Dendritic cell treated with granulocyte-macrophage colony-stimulating factor and Interleukin-4, amounts not matched to agents 40 ng/mL and 50 ng/mL, for 4 days (primary cell): ENCODE data around the gene AACS.

Experiments
- H3K27ac Mint-ChIP-seq: one replicate; pipeline ENCODE4 v1.8.0; 2022; ENCODE audit warnings: mild to moderate bottlenecking, mixed read lengths
- H3K27me3 Mint-ChIP-seq: one replicate; pipeline ENCODE4 v1.8.0; 2022; ENCODE audit warnings: mild to moderate bottlenecking, mixed read lengths
- H3K36me3 Mint-ChIP-seq: one replicate; pipeline ENCODE4 v1.8.0; 2022; ENCODE audit warnings: low read depth, mixed read lengths
- H3K4me1 Mint-ChIP-seq: one replicate; pipeline ENCODE4 v1.8.0; 2022; ENCODE audit warnings: low read depth, mixed read lengths
- H3K4me3 Mint-ChIP-seq: one replicate; pipeline ENCODE4 v1.8.0; 2022; ENCODE audit warnings: mild to moderate bottlenecking, moderate library complexity, mixed read lengths
- H3K9me3 Mint-ChIP-seq: one replicate; pipeline ENCODE4 v1.8.0; 2022; ENCODE audit warnings: mixed read lengths
- intact Hi-C: fragments of 100-400 bp; cut with micrococcal nuclease; formaldehyde crosslinking; loops from one replicate; pipeline ENCODE4 v1.15.0; 2022

The AACS gene

GRCh38 chr12:125149160-125150108 lies 84.2 kb downstream of the AACS start:
- no peak overlapping the region for H3K4me3 Mint-ChIP-seq
- H3K27ac Mint-ChIP-seq: no peak overlapping the region
- H3K9me3 Mint-ChIP-seq: no peaks in the 10 kb centered on the region
- no peaks in the 10 kb centered on the region for H3K36me3 Mint-ChIP-seq
- H3K4me1 Mint-ChIP-seq: no peaks in the 10 kb centered on the region
- no peaks in the 10 kb centered on the region for H3K27me3 Mint-ChIP-seq
- intact Hi-C loops: no loop called here

GRCh38 chr12:125151284-125151683 lies 86.0 kb downstream of the AACS start:
- no peaks in the 10 kb centered on the region for H3K36me3 Mint-ChIP-seq
- H3K27ac Mint-ChIP-seq: no peak overlapping the region
- no peak overlapping the region for H3K4me3 Mint-ChIP-seq
- no peaks in the 10 kb centered on the region for H3K9me3 Mint-ChIP-seq
- no peaks in the 10 kb centered on the region for H3K4me1 Mint-ChIP-seq
- intact Hi-C loops: no loop called here
- no peaks in the 10 kb centered on the region for H3K27me3 Mint-ChIP-seq

GRCh38 chr12:125152463-125152862 lies 87.2 kb downstream of the AACS start:
- H3K9me3 Mint-ChIP-seq: no peaks in the 10 kb centered on the region
- intact Hi-C loops: no loop called here
- H3K4me1 Mint-ChIP-seq: no peaks in the 10 kb centered on the region
- H3K36me3 Mint-ChIP-seq: no peaks in the 10 kb centered on the region
- H3K4me3 Mint-ChIP-seq: no peak overlapping the region
- no peak overlapping the region for H3K27ac Mint-ChIP-seq
- no peaks in the 10 kb centered on the region for H3K27me3 Mint-ChIP-seq

GRCh38 chr12:125155366-125155765 lies 90.1 kb downstream of the AACS start:
- Mint-ChIP-seq H3K4me3 (no peak overlapping the region), H3K4me1 (no peaks in the 10 kb centered on the region), H3K27ac (no peak overlapping the region), H3K36me3 (no peaks in the 10 kb centered on the region), H3K9me3 (no peaks in the 10 kb centered on the region), H3K27me3 (no peaks in the 10 kb centered on the region)
- intact Hi-C loops: no loop called here

DNA sequence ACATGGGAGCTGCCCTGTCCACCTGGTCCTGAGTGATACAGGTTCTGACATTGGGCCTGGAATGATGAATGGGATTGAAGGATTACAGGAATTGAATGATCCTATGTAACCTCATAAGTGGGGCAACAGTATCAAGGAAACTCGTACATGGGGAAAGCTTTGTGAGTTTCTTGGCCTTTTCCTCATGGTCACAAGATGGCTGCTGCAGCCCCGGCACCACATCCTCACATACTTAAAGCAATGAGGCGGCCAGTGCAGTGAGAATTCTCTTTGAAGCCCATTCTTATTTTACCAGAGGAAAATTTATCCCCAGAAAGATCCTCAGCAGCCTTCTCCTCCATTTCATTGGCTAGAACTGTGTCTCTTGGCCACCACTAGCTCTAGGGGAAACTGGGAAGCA lies 91.9 kb downstream of the AACS start:
- intact Hi-C loops: no loop called here
- H3K36me3 Mint-ChIP-seq: no peaks in the 10 kb centered on the region
- no peak overlapping the region for H3K27ac Mint-ChIP-seq
- H3K4me1 Mint-ChIP-seq: no peaks in the 10 kb centered on the region
- H3K9me3 Mint-ChIP-seq: no peaks in the 10 kb centered on the region
- H3K27me3 Mint-ChIP-seq: peaks cover 2% of the 10 kb centered on the region
- no peak overlapping the region for H3K4me3 Mint-ChIP-seq

DNA sequence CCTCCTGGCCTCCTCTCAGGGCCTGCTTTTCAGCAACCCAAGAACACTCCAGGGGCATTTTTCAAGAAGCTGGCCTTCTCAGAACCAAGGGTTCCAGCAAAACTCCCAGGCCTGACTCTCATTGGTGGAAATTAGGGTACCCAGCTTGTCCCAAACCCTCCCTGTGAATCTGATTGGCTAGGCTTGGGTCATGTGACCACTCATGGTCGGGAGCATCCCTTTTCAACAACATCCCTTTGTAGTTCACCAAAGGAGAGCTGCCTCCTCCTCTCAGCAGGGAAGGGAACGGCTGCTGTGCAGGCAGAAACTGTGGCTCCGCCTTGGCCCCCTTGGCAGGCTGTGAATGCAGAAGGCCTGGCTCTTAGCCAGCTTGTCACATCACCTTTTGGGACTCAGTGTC lies 94.5 kb downstream of the AACS start:
- intact Hi-C loops: no loop called here
- H3K27ac Mint-ChIP-seq: no peak overlapping the region
- H3K4me3 Mint-ChIP-seq: no peak overlapping the region
- peaks cover 2% of the 10 kb centered on the region for H3K27me3 Mint-ChIP-seq
- no peaks in the 10 kb centered on the region for H3K4me1 Mint-ChIP-seq
- H3K36me3 Mint-ChIP-seq: no peaks in the 10 kb centered on the region
- no peaks in the 10 kb centered on the region for H3K9me3 Mint-ChIP-seq

- peaks cover 2% of the 10 kb centered on the region for H3K27me3 Mint-ChIP-seq
- intact Hi-C loops: no loop called here
- H3K9me3 Mint-ChIP-seq: no peaks in the 10 kb centered on the region
These were observed 95.2 kb downstream of the AACS start for GRCh38 chr12:125160281-125160955.

DNA sequence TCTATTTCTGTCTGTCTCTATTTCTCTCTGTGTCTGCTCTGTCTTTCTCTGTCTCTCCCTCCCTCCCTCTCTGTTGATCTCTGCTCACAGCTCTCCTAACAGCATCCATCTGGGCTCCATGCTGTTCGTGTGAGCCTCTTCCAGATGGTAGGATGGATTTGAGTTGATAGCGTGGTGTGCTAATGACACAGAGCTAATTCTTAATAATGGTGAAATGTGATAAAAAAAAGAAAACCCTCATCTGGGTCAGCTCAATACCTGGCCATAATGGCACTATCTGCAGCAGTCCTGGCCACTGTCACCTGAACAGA lies 96.4 kb downstream of the AACS start:
- Mint-ChIP-seq H3K4me3 (no peak overlapping the region), H3K36me3 (no peaks in the 10 kb centered on the region), H3K4me1 (no peaks in the 10 kb centered on the region), H3K9me3 (no peaks in the 10 kb centered on the region), H3K27me3 (peaks cover 2% of the 10 kb centered on the region), H3K27ac (no peak overlapping the region)
- intact Hi-C loops: no loop called here

More at GRCh38 chr12:125160281-125160955, 95.2 kb downstream of the AACS start:
- Mint-ChIP-seq H3K36me3 (no peaks in the 10 kb centered on the region), H3K27ac (no peak overlapping the region), H3K4me3 (no peak overlapping the region), H3K4me1 (no peaks in the 10 kb centered on the region)

DNA sequence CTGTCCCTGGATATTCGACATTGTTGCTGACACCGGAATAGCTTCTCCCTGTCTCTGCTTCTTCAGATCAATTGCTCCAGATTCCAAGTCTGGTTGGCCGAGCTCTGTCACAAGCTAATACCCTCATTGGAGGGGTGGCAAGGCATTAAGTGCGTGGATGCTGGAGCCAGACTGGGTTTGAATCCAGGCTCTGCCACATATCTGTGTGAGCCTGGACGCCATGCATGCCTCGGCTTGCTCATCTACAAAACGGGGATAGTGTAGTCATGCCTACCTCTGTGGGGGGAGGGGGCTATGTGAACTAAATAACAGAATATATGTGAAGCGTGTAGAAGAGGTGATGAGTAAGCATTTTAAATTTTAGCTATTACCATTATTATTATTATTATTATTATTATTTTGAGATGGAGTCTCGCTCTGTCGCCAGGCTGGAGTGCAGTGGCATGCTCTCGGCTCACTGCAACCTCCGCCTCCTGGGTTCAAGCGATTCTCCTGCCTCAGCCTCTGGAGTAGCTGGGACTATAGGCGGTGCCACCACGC lies 97.3 kb downstream of the AACS start:
- no peak overlapping the region for H3K4me3 Mint-ChIP-seq
- H3K27me3 Mint-ChIP-seq: peaks cover 3% of the 10 kb centered on the region
- H3K9me3 Mint-ChIP-seq: no peaks in the 10 kb centered on the region
- H3K36me3 Mint-ChIP-seq: no peaks in the 10 kb centered on the region
- H3K27ac Mint-ChIP-seq: no peak overlapping the region
- intact Hi-C loops: no loop called here
- H3K4me1 Mint-ChIP-seq: no peaks in the 10 kb centered on the region

GRCh38 chr12:125163148-125163547 lies 97.9 kb downstream of the AACS start:
- intact Hi-C loops: no loop called here
- no peaks in the 10 kb centered on the region for H3K9me3 Mint-ChIP-seq
- H3K4me3 Mint-ChIP-seq: no peak overlapping the region
- no peak overlapping the region for H3K27ac Mint-ChIP-seq
- H3K4me1 Mint-ChIP-seq: no peaks in the 10 kb centered on the region
- H3K36me3 Mint-ChIP-seq: no peaks in the 10 kb centered on the region
- H3K27me3 Mint-ChIP-seq: peaks cover 5% of the 10 kb centered on the region

GRCh38 chr12:125164541-125164940 lies 99.3 kb downstream of the AACS start:
- no peak overlapping the region for H3K27ac Mint-ChIP-seq
- H3K4me3 Mint-ChIP-seq: no peak overlapping the region
- no peaks in the 10 kb centered on the region for H3K36me3 Mint-ChIP-seq
- intact Hi-C loops: no loop called here
- H3K9me3 Mint-ChIP-seq: no peaks in the 10 kb centered on the region
- peaks cover 5% of the 10 kb centered on the region for H3K27me3 Mint-ChIP-seq
- H3K4me1 Mint-ChIP-seq: no peaks in the 10 kb centered on the region

- H3K4me3 Mint-ChIP-seq: no peak overlapping the region
- H3K4me1 Mint-ChIP-seq: no peaks in the 10 kb centered on the region
- no peaks in the 10 kb centered on the region for H3K36me3 Mint-ChIP-seq
- H3K27ac Mint-ChIP-seq: no peak overlapping the region
- intact Hi-C loops: no loop called here
- no peaks in the 10 kb centered on the region for H3K9me3 Mint-ChIP-seq
- peaks cover 6% of the 10 kb centered on the region for H3K27me3 Mint-ChIP-seq
These were observed 100.8 kb downstream of the AACS start for GRCh38 chr12:125166041-125166440.

GRCh38 chr12:125167658-125168057 lies 102.4 kb downstream of the AACS start:
- no peak overlapping the region for H3K4me3 Mint-ChIP-seq
- H3K9me3 Mint-ChIP-seq: no peaks in the 10 kb centered on the region
- peaks cover 7% of the 10 kb centered on the region for H3K27me3 Mint-ChIP-seq
- no peaks in the 10 kb centered on the region for H3K4me1 Mint-ChIP-seq
- intact Hi-C loops: no loop called here
- no peak overlapping the region for H3K27ac Mint-ChIP-seq
- H3K36me3 Mint-ChIP-seq: no peaks in the 10 kb centered on the region

DNA sequence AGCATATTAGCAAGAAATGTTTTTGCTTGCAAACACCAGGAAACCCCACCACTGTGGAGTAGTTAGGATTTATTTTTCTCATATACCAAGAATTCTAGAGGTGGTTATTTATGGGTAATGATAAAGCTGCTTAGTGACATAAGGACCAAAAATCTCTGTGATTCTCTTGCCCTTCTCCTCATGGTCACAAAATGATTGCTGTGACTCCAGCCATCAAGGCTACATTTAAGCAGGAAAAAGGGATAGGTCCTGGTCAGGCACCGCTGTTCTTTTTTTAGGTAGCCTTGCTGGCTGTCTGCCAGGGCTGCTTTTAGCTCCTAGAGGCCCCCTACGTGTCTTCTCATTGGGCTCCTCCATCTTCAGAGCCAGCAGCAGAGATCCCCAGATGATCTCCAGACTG lies 104.2 kb downstream of the AACS start:
- Mint-ChIP-seq H3K4me1 (no peaks in the 10 kb centered on the region), H3K27me3 (peaks cover 7% of the 10 kb centered on the region), H3K4me3 (no peak overlapping the region), H3K36me3 (no peaks in the 10 kb centered on the region), H3K27ac (no peak overlapping the region), H3K9me3 (no peaks in the 10 kb centered on the region)
- intact Hi-C loops: no loop called here
